Tibial artery (tissue), 4 donors: ENCODE data around the gene AMD1.
"Not testable (repeated sequence)": the region's sequence is repeated elsewhere in the genome, so short reads cannot be mapped to it uniquely, and the experiment has no call there.

Source experiments
- DNase-seq, 2 donors: peaks; one replicate each; pipeline ENCODE4 v3.0.0-alpha.2; 2019
- H3K27ac ChIP-seq, 2 donors: fragments of 200-600 bp; sonication (generic) in 1 of 2; 1 replicate in 1 of 2; 2 replicates in 1 of 2; pipeline ENCODE4 v1.5.1; 2018 to 2019; ENCODE audit warnings: mild to moderate bottlenecking in 1 of 2
- H3K27me3 ChIP-seq, 2 donors: fragments of 200-600 bp; sonication (generic) in 1 of 2; one replicate each; pipeline versions ENCODE4 v1.5.1 to v1.6.0; 2016 to 2019
- H3K36me3 ChIP-seq, 3 donors: fragments of 200-600 bp; sonication (generic) in 2 of 3; one replicate each; pipeline ENCODE4 v1.5.1; 2016 to 2019; ENCODE audit warnings: mild to moderate bottlenecking in 2 of 3
- H3K4me1 ChIP-seq, 4 donors: fragments of 200-600 bp; sonication (generic) in 2 of 4; 1 replicate in 3 of 4; 2 replicates in 1 of 4; pipeline ENCODE4 v1.5.1; 2016 to 2019
- H3K4me3 ChIP-seq, 2 donors: fragments of 200-600 bp; sonication (generic) in 1 of 2; 1 replicate in 1 of 2; 2 replicates in 1 of 2; pipeline ENCODE4 v1.5.1; 2018 to 2019; ENCODE audit warnings: mild to moderate bottlenecking in 2 of 2
- H3K9me3 ChIP-seq, 3 donors: fragments of 200-600 bp; sonication (generic) in 1 of 3; one replicate each; pipeline ENCODE4 v1.5.1; 2016 to 2019
- intact Hi-C: fragments of 100-400 bp; cut with DNase I; formaldehyde crosslinking; loops from one replicate; pipeline ENCODE4 v1.15.0; 2023; ENCODE audit warnings: low total_unique reads
- TF ChIP-seq, protein P1 (sequence below), 2 experiments: fragments of 200-600 bp in 1 of 2; fragments of 450-650 bp in 1 of 2; IDR thresholded peaks; one replicate each; pipeline ENCODE4 v1.5.1; 2017 to 2019; ENCODE audit warnings: antibody characterized with exemption in 2 of 2, mild to moderate bottlenecking in 1 of 2, moderate library complexity in 1 of 2

AMD1 gene

DNA sequence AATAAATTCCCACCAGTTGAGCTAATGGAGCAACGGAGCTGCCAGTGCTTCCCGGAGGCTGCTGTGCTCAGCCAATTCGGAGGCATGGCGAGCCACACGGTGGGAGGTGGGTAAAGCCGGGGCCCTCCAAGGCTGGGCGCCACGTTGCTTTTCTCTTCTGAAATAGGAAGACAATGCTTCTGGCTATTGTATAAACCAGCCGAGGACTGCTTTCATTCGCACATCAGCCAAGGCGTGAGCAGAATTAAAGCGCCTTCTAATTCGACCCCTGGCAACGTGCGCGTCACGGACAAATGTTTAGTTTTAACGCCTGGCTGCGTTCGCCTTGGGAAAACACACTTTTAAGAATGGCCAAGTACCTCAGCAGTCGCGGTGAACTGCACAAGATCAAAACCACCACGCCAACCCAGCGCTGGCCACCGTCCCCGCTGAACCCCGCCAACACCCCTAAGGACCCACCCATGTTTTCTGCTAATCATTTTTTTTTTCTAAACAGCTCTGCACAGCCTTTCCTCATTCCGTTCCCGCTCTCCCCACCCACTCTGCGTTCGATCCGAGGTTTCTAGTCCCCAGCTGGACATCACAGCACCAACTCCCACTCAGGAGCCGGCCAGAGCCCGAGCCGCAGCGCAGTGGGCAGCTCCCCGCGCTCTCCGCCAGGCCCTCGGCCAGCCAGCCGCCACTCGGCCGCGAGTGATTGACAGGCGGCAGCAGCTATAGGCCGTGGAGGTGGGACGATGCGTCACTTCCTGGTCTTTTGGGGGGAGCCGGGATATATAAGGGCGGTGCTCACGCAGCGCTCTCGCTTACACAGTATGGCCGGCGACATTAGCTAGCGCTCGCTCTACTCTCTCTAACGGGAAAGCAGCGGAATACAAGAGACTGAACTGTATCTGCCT lies at the start of gene AMD1:
TSS of gene AMD1 (plus strand) at position 805 of the 899 bp plus-strand sequence. CDS start 321 bp downstream, outside the sequence.
- H3K36me3 ChIP-seq = no peaks in the 10 kb centered on the region
- peak within 1 kb of the TSS; percentile 82 to 88 for H3K4me3 ChIP-seq
- peak; percentile 98 to 99 for DNase-seq
- no peaks in the 10 kb centered on the region for H3K9me3 ChIP-seq
- peaks cover 0 to 34% (median 15%) of the 10 kb centered on the region in 4 donors for H3K4me1 ChIP-seq
- H3K27me3 ChIP-seq = no peaks in the 10 kb centered on the region
- TF ChIP-seq, protein P1, sequence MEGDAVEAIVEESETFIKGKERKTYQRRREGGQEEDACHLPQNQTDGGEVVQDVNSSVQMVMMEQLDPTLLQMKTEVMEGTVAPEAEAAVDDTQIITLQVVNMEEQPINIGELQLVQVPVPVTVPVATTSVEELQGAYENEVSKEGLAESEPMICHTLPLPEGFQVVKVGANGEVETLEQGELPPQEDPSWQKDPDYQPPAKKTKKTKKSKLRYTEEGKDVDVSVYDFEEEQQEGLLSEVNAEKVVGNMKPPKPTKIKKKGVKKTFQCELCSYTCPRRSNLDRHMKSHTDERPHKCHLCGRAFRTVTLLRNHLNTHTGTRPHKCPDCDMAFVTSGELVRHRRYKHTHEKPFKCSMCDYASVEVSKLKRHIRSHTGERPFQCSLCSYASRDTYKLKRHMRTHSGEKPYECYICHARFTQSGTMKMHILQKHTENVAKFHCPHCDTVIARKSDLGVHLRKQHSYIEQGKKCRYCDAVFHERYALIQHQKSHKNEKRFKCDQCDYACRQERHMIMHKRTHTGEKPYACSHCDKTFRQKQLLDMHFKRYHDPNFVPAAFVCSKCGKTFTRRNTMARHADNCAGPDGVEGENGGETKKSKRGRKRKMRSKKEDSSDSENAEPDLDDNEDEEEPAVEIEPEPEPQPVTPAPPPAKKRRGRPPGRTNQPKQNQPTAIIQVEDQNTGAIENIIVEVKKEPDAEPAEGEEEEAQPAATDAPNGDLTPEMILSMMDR (IDR thresholded peaks at IDR 0.05) = peak in 1 of 2 experiments; percentile 24
- peak within 1 kb of the TSS; percentile 92 to 94 for H3K27ac ChIP-seq
- intact Hi-C loops = loop anchor here (5.0 to 10.0 kb wide), 4 partner anchors 81 to 1179 kb away; partner anchors contain the start of genes AK9, CDC40, FIG4 and GTF3C6

DNA sequence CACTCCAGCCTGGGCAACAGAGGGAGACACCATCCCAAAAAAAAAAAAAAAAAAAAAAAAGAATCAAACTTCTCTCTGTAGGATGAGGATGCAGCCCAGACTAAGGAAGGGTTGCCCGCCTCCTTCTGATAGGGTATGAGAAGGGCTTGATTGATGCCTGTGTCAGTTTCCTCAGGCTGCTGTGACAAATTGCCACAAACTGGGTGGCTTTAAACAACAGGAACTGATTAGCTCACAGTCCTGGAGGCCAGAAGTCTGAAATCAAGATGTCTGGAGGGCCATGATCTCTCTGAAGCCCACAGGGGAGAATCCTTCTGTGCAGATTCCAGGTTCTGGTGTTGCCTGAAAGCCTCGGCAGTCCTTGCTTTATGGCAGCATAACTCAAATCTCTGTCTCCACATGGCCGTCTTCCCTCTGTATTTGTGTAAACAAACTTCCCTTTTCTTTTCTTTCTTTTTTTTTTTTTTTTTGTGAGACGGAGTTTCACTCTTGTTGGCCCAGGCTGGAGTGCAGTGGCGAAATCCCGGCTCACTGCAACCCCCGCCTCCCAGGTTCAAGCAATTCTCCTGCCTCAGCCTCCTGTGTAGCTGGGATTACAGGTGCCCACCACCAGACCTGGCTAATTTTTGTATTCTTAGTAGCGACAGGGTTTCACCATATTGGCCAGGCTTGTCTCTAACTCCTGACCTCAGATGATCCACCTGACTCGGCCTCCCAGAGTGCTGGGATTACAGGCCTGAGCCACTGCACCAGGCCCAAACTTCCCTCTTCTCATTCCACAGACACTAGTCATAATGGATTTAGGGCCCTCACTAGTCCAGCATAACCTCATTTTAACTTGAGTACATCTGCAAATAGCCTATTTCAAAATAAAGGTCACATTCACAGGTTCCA lies 48.1 kb upstream of the AMD1 start:
- H3K27me3 ChIP-seq = no peaks in the 10 kb centered on the region
- no peaks in the 10 kb centered on the region for H3K36me3 ChIP-seq
- TF ChIP-seq, protein P1 (IDR thresholded peaks at IDR 0.05) = no peak
- DNase-seq = peak in 1 of 2 donors; percentile 22
- intact Hi-C loops = no loop called here
- H3K4me3 ChIP-seq = no peak overlapping the region
- peaks cover 0 to 19% (median 1%) of the 10 kb centered on the region in 4 donors for H3K4me1 ChIP-seq
- no peaks in the 10 kb centered on the region for H3K9me3 ChIP-seq
- H3K27ac ChIP-seq = no peak overlapping the region

DNA sequence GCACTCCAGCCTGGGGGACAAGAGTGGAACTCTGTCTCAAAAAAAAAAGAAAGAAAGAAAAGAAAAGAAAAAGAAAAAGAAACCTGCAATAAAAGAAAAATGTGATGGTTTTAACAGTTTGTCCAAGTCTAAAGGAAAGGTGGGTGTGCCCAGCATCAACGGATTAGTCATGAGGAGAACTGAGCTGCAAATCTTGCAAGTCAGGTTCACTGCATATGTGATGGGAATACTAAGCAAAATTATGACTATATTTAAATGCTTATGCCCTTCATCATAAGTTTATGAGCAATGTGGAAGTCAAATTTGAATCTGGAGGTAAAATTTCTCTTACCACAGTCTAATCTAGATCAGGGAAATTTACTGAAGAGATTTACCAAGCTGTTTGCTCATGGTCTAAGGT lies 46.2 kb upstream of the AMD1 start:
- H3K27me3 ChIP-seq = no peaks in the 10 kb centered on the region
- peaks cover 0 to under 1% (median 0%) of the 10 kb centered on the region in 4 donors for H3K4me1 ChIP-seq
- TF ChIP-seq, protein P1 (IDR thresholded peaks at IDR 0.05) = no peak
- H3K27ac ChIP-seq = no peak overlapping the region
- H3K4me3 ChIP-seq = no peak overlapping the region
- no peaks in the 10 kb centered on the region for H3K36me3 ChIP-seq
- H3K9me3 ChIP-seq = no peaks in the 10 kb centered on the region
- DNase-seq = no peak
- intact Hi-C loops = no loop called here

DNA sequence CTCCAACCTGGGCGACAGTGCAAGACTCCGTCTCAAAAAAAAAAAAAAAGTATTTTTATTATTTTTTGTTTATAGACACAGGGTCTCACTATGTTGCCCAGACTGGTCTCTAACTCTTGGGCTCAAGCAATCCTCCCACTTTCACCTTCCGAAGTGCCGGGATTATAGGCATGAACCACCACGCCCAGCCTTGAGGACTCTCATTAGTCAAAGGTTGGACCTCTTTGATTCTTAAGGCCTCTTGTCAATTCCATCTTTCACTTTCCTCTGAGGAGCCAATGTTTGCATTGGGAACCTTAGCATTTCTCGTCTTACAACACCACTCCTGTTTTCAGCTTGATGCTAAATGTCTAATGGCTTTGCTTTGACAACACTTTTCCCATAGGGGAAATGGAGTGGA lies 43.2 kb upstream of the AMD1 start:
- no peaks in the 10 kb centered on the region for H3K36me3 ChIP-seq

DNA sequence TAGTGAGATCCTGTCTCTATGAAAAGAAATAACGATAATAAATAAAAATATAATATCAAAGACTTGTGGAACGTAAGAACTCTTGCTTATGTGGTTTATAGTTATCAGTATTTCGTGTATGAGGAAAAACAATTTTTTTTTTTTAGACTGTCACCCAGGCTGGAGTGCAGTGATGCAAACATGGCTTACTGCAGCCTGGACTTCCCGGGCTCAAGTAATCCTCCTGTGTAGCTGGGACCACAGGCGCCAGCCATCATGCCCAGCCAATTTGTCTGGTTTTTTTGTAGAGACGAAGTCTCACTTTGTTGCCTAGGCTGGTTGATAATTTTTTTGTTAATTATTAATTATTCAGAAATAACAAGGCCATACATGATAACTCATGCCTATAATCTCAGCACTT lies 40.8 kb upstream of the AMD1 start:
- Histone ChIP-seq H3K4me1 (no peaks in the 10 kb centered on the region), H3K27me3 (no peaks in the 10 kb centered on the region), H3K36me3 (no peaks in the 10 kb centered on the region), H3K4me3 (no peak overlapping the region), H3K27ac (no peak overlapping the region), H3K9me3 (no peaks in the 10 kb centered on the region)
- no peak for DNase-seq
- intact Hi-C loops = no loop called here
- TF ChIP-seq, protein P1 (IDR thresholded peaks at IDR 0.05) = no peak

More for the DNA sequence above, 43.2 kb upstream of the AMD1 start:
- DNase-seq = no peak
- H3K4me3 ChIP-seq = no peak overlapping the region
- H3K27me3 ChIP-seq = no peaks in the 10 kb centered on the region
- TF ChIP-seq, protein P1 (IDR thresholded peaks at IDR 0.05) = no peak
- no peaks in the 10 kb centered on the region for H3K9me3 ChIP-seq
- intact Hi-C loops = no loop called here
- no peaks in the 10 kb centered on the region for H3K4me1 ChIP-seq
- H3K27ac ChIP-seq = no peak overlapping the region

DNA sequence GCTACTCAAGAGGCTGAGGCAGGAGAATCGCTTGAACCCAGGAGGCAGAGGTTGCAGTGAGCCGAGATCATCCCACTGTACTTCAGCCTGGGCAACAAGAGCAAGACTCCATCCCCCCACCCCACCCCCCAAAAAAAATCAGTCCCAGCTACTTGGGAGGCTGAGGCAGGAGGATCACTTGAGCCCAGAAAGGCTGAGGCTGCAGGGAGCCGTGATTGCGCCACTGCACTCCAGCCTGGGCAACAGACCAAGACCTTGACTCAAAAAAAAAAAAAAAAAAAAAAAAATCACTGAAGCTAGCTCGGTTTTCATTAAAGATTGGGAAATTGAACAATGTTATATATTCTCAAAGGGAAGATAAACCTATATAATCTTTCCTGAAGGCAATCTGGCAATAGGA lies 38.8 kb upstream of the AMD1 start:
- H3K9me3 ChIP-seq, H3K4me1 ChIP-seq, H3K27me3 ChIP-seq, H3K4me3 ChIP-seq, intact Hi-C loops, H3K27ac ChIP-seq, H3K36me3 ChIP-seq, DNase-seq: not testable (repeated sequence)
